Stimulated activated CD8-positive, alpha-beta memory T cell treated with anti-CD3 and anti-CD28 coated beads, Interleukin-7, amount 100 ng/mL, for 1 hour (primary cell): ENCODE measurements around the gene DERA.
"Not testable (repeated sequence)": the region's sequence is repeated elsewhere in the genome, so short reads cannot be mapped to it uniquely, and the experiment has no call there.

ENCODE experiments used
- DNase-seq, 2 donors: peaks; one replicate each; pipeline ENCODE4 v3.0.0-alpha.2; 2020; ENCODE audit warnings: low read depth in 2 of 2

DERA gene

DNA sequence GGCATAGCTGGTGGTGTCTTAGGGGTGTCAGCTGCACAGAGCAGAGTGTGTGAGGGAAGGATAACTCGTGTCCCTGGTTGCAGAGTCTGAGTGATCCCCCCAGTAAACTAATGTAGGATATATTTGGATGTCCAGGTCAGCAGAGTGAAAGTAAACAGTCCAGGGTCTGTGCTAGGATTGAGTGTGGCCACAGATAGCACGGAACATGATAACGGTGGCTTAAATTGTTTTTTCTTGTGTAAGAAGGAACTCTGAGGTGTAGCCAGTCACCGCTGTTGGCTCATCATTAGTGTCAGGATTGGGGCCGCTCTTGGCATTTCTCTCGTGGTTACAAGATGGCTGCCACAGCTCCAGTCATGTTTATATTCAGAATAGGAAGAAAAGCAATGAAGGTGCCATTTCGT lies 97.3 kb downstream of the DERA start:
- DNase-seq: no peak

GRCh38 chr12:16012117-16012516 lies 101.0 kb downstream of the DERA start:
- no peak for DNase-seq

DNA sequence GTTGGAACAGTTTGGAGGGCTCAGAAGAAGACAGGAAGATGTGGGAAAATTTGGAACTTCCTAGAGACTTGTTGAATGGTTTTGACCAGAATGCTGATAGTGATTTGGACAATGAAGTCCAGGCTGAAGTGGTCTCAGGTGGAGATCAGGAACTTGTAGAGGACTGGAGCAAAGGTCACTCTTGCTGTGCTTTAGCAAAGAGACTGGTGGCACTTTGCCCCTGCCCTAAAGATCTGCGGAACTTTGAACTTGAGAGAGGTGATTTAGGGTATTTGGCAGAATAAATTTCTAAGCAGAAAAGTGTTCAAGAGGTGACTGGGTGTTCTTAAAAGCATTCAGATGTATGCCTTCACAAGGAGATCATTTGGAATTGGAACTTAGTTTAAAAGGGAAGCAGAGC lies 102.6 kb downstream of the DERA start:
- not testable (repeated sequence) for DNase-seq

GRCh38 chr12:16014394-16014793 lies 103.3 kb downstream of the DERA start:
- not testable (repeated sequence) for DNase-seq

GRCh38 chr12:16016748-16017147 lies 105.6 kb downstream of the DERA start:
- DNase-seq: no peak

- no peak for DNase-seq
Measured at GRCh38 chr12:16018306-16018705, 107.2 kb downstream of the DERA start.

GRCh38 chr12:16019136-16019535 lies 108.0 kb downstream of the DERA start:
- DNase-seq: no peak

DNA sequence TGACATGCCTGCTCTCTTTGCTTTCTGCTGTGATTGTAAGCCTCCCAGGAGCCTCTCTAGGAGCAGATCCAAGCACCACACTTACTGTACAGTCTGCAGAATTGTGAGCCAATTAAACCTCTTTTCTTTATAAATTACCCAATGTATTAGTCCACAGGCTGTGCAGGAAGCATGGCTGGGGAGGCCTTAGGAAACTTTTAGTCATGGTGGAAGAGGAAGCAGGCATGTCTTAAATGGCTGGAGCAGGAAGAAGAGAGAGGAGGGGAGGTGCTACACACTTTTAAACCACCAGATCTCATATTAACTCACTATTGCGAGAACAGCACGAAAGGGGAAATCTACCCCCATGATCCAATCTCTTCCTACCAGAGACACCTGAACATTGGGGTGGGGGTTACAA lies 108.9 kb downstream of the DERA start:
- DNase-seq: no peak

GRCh38 chr12:16021026-16021425 lies 109.9 kb downstream of the DERA start:
- DNase-seq: no peak

GRCh38 chr12:16021676-16022075 lies 110.5 kb downstream of the DERA start:
- DNase-seq: no peak

- no peak for DNase-seq
Measured at GRCh38 chr12:16027002-16027401, 115.9 kb downstream of the DERA start.

- no peak for DNase-seq
Measured at GRCh38 chr12:16030744-16031143, 119.6 kb downstream of the DERA start.

DNA sequence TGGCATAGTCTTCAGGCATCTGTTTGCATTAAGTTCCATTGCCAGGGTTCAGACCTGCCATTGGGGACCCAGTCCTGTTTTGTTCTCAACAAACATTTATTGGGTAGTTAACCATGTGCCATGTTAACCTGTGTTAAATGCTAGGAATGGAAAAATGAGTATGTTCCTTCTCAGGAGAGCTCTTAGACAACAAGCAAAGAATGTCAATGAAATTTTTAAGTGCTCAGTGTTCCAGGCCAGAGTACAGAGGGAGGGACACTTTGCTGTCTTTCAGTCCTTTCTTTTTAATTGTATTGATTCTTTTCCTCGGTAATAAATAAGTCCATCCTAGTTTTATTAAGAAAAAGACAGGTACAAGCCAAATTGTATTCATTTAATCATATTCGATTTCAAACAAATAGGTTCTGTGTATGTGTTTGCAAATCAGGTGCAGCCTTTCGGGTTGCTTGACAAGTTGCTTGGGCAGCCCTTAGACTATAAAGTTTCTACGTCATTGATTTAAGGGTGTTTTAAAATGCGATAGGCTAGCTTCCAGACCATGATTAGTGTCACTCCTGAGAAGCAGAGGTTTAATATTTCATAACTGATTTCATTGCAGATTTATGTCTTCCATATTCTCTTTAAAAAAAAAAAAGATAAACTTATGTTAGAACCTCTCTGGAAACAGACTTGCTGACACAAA lies 123.1 kb downstream of the DERA start:
- no peak for DNase-seq

GRCh38 chr12:16036073-16036472 lies 124.9 kb downstream of the DERA start:
- DNase-seq: no peak

DNA sequence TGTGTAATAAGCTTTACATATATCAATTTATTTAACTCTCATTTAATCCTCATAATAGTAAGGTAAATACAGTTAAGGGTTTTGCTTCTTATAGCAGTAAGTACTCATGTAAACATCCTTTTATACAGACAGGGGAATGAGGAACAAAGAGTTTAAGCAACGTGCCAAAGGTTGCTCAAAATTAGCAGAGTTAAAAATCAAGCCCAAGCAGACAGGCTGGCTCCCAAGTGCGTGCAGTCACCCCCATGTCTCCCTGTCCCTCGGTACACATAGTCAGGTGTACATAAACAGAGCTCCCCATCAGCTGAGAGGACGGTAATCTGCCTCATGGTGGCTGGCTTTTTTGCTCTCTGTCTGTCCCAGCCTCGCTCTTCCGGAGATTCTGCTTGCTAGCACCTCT lies 126.4 kb downstream of the DERA start:
- no peak for DNase-seq

GRCh38 chr12:16043480-16043879 lies 132.3 kb downstream of the DERA start:
- DNase-seq: no peak

- no peak for DNase-seq
Measured at GRCh38 chr12:16046266-16046665, 135.1 kb downstream of the DERA start.

DNA sequence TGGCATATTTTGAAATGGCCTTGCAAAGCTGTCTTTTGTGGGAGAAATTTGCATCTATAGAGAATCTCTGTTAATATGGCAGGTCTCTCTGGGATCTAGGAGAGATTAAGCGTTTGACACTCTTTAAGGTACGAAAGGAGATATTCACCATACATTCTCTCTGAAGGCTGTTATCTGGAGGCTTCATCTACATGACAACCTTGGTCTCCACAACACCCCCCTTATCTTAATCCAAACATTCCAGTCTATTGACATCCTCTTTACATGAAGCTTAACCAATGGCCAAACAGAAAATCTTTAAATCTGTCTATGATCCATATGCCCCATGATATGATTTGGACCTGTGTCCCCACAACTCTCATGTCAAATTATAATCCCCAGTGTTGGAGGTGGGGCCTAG lies 137.4 kb downstream of the DERA start:
- no peak for DNase-seq

DNA sequence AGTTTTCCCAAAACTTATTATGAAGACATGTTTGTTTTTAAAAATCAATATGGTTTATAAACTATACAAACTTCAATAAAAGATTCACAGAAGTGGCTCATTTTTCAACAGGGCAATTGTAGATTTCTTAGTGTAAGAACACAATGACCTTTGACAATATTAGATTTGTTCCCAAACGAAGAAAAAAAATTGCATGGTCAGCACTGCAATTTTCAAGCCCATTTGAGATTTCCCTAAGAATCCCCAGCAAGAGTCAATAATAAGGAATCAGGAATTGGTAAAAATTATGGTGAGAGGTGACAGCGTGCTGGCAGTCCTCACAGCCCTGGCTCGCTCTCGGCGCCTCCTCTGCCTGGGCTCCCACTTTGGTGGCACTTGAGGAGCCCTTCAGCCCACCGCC lies 145.8 kb downstream of the DERA start:
- DNase-seq: no peak

GRCh38 chr12:16057351-16057751 lies 146.2 kb downstream of the DERA start:
- not testable (repeated sequence) for DNase-seq

GRCh38 chr12:16062611-16063010 lies 151.5 kb downstream of the DERA start:
- no peak for DNase-seq

DNA sequence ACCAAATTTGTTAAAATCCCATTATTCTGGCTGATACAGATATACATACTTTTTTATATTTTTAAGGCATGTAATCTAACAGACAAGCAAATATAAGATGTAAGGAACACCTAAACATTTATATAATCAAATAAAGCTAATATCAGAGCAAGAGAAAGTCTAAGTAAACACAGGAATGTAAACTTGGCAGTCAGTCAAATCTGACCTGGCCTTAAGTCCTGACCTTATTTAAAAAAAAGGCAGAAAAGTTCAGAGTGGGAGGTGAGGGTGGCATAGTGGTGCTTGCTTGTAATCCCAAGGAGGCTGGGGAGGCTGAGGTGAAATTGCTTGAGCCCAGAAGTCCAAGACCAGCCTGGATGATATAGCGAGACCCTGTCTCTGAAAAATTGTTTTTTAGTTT lies 152.6 kb downstream of the DERA start:
- no peak for DNase-seq

DNA sequence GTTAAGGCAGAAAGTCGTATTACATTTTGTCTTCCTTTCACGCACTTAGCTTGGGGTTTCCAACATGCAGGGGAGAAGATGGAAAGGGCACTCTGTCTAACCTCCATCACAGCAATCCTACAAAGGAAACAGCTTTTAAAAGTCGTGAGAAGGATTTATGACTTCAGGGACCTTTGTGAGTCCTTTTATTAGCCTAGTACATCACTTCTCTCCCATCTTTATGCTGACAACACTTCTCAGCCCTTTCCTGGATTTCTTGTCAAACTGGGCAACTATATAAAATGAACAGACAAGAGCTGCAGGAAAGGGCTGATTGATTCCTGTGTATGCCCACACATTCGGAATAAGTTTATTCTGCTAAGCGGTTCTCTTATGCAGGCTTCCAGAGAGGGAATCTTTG lies 159.0 kb downstream of the DERA start:
- DNase-seq: no peak

DNA sequence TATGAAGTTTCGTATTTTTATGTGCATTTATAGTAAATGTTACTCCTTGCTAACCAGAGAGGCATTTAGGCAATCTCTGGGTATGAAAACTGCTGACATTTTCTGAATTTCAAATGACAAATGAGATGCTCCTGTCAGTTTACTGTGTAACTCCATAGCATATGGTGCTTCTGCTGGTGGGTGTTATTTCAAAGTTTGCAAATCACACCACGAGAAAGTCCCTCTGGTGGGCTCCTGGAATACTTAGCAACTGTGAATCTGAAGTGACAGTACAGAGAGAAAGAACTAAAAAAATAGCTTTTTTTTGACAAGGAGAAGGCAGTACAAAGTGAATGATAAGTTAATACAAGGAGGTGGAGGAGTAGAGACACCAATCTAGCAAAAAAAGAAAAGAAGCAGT lies 161.5 kb downstream of the DERA start:
- DNase-seq: no peak
